T-helper 2 cell treated with Interferon-gamma antibody and Interleukin-4, amounts not matched to agents 5 μg/mL and 100 μg/mL, for 36 hours (primary cell): ENCODE measurements around the gene SDCCAG8.
A peak's percentile ranks its signal among the peaks of the same experiment; 100 is the strongest.

Experiments
- DNase-seq: peaks from one replicate; pipeline ENCODE4 v3.0.0; 2021; ENCODE audit warnings: low spot score
- H3K27ac Mint-ChIP-seq: one replicate; pipeline ENCODE4 v1.8.0; 2021; ENCODE audit warnings: mild to moderate bottlenecking, mixed read lengths
- H3K27me3 Mint-ChIP-seq: one replicate; pipeline ENCODE4 v1.8.0; 2021; ENCODE audit warnings: low read depth, mixed read lengths
- H3K36me3 Mint-ChIP-seq: one replicate; pipeline ENCODE4 v1.8.0; 2021; ENCODE audit warnings: low read depth, mixed read lengths
- H3K4me1 Mint-ChIP-seq: one replicate; pipeline ENCODE4 v1.8.0; 2021; ENCODE audit warnings: low read depth, mixed read lengths
- H3K4me3 Mint-ChIP-seq: one replicate; pipeline ENCODE4 v1.8.0; 2022; ENCODE audit warnings: mild to moderate bottlenecking, moderate library complexity, mixed read lengths
- H3K9me3 Mint-ChIP-seq: one replicate; pipeline ENCODE4 v1.8.0; 2021; ENCODE audit warnings: mixed read lengths

The SDCCAG8 gene

GRCh38 chr1:243343970-243344937 lies 88.4 kb downstream of the SDCCAG8 start:
- no peaks in the 10 kb centered on the region for H3K9me3 Mint-ChIP-seq
- H3K4me1 Mint-ChIP-seq: peaks cover 3% of the 10 kb centered on the region
- no peak overlapping the region for H3K4me3 Mint-ChIP-seq
- H3K36me3 Mint-ChIP-seq: peaks cover 7% of the 10 kb centered on the region
- no peak overlapping the region for H3K27ac Mint-ChIP-seq
- H3K27me3 Mint-ChIP-seq: no peaks in the 10 kb centered on the region
- no peak for DNase-seq

- DNase-seq: no peak
Observed at GRCh38 chr1:243345205-243345604, 89.4 kb downstream of the SDCCAG8 start.

GRCh38 chr1:243346016-243346415 lies 90.2 kb downstream of the SDCCAG8 start:
- no peak for DNase-seq
- Mint-ChIP-seq H3K36me3 (peaks cover 7% of the 10 kb centered on the region), H3K9me3 (no peaks in the 10 kb centered on the region), H3K4me1 (peaks cover 3% of the 10 kb centered on the region), H3K27me3 (no peaks in the 10 kb centered on the region), H3K4me3 (no peak overlapping the region), H3K27ac (no peak overlapping the region)

More at GRCh38 chr1:243345205-243345604, 89.4 kb downstream of the SDCCAG8 start:
- Mint-ChIP-seq H3K27me3 (no peaks in the 10 kb centered on the region), H3K4me3 (no peak overlapping the region), H3K27ac (no peak overlapping the region), H3K4me1 (peaks cover 3% of the 10 kb centered on the region), H3K36me3 (peaks cover 7% of the 10 kb centered on the region), H3K9me3 (no peaks in the 10 kb centered on the region)

- H3K4me1 Mint-ChIP-seq: peaks cover 3% of the 10 kb centered on the region
- peaks cover 7% of the 10 kb centered on the region for H3K36me3 Mint-ChIP-seq
- H3K27ac Mint-ChIP-seq: no peak overlapping the region
- no peaks in the 10 kb centered on the region for H3K27me3 Mint-ChIP-seq
- no peaks in the 10 kb centered on the region for H3K9me3 Mint-ChIP-seq
- DNase-seq: no peak
- no peak overlapping the region for H3K4me3 Mint-ChIP-seq
Observed at GRCh38 chr1:243346468-243346867, 90.6 kb downstream of the SDCCAG8 start.

GRCh38 chr1:243348331-243348730 lies 92.5 kb downstream of the SDCCAG8 start:
- DNase-seq: no peak
- no peak overlapping the region for H3K4me3 Mint-ChIP-seq
- H3K9me3 Mint-ChIP-seq: no peaks in the 10 kb centered on the region

GRCh38 chr1:243349128-243349527 lies 93.3 kb downstream of the SDCCAG8 start:
- H3K27me3 Mint-ChIP-seq: no peaks in the 10 kb centered on the region
- peaks cover 8% of the 10 kb centered on the region for H3K36me3 Mint-ChIP-seq
- peaks cover 2% of the 10 kb centered on the region for H3K4me1 Mint-ChIP-seq
- no peaks in the 10 kb centered on the region for H3K9me3 Mint-ChIP-seq
- no peak overlapping the region for H3K4me3 Mint-ChIP-seq
- no peak for DNase-seq
- H3K27ac Mint-ChIP-seq: no peak overlapping the region

More at GRCh38 chr1:243348331-243348730, 92.5 kb downstream of the SDCCAG8 start:
- Mint-ChIP-seq H3K27me3 (no peaks in the 10 kb centered on the region), H3K4me1 (peaks cover 3% of the 10 kb centered on the region), H3K36me3 (peaks cover 9% of the 10 kb centered on the region), H3K27ac (no peak overlapping the region)

- Mint-ChIP-seq H3K27ac (no peak overlapping the region), H3K9me3 (no peaks in the 10 kb centered on the region), H3K4me3 (no peak overlapping the region), H3K4me1 (peaks cover 12% of the 10 kb centered on the region), H3K27me3 (no peaks in the 10 kb centered on the region), H3K36me3 (peaks cover 11% of the 10 kb centered on the region)
- no peak for DNase-seq
Observed at GRCh38 chr1:243351337-243351736, 95.5 kb downstream of the SDCCAG8 start.

- no peaks in the 10 kb centered on the region for H3K9me3 Mint-ChIP-seq
- peak overlapping the region; percentile 60 for H3K4me3 Mint-ChIP-seq
- peak overlapping the region; percentile 70 for H3K27ac Mint-ChIP-seq
- DNase-seq: no peak
- no peaks in the 10 kb centered on the region for H3K27me3 Mint-ChIP-seq
- H3K4me1 Mint-ChIP-seq: peaks cover 12% of the 10 kb centered on the region
- peaks cover 9% of the 10 kb centered on the region for H3K36me3 Mint-ChIP-seq
Observed at GRCh38 chr1:243354511-243355153, 98.8 kb downstream of the SDCCAG8 start.

GRCh38 chr1:243363832-243364231 lies 108.0 kb downstream of the SDCCAG8 start:
- Mint-ChIP-seq H3K27ac (no peak overlapping the region), H3K4me1 (no peaks in the 10 kb centered on the region), H3K4me3 (no peak overlapping the region), H3K36me3 (no peaks in the 10 kb centered on the region), H3K27me3 (no peaks in the 10 kb centered on the region), H3K9me3 (no peaks in the 10 kb centered on the region)
- DNase-seq: no peak

- Mint-ChIP-seq H3K4me1 (no peaks in the 10 kb centered on the region), H3K27me3 (no peaks in the 10 kb centered on the region), H3K27ac (no peak overlapping the region), H3K9me3 (no peaks in the 10 kb centered on the region), H3K4me3 (no peak overlapping the region), H3K36me3 (no peaks in the 10 kb centered on the region)
- no peak for DNase-seq
Observed at GRCh38 chr1:243364330-243364729, 108.5 kb downstream of the SDCCAG8 start.

- Mint-ChIP-seq H3K36me3 (no peaks in the 10 kb centered on the region), H3K27me3 (no peaks in the 10 kb centered on the region), H3K4me3 (no peak overlapping the region), H3K9me3 (no peaks in the 10 kb centered on the region), H3K27ac (no peak overlapping the region), H3K4me1 (no peaks in the 10 kb centered on the region)
- no peak for DNase-seq
Observed at GRCh38 chr1:243364866-243365265, 109.0 kb downstream of the SDCCAG8 start.

- no peaks in the 10 kb centered on the region for H3K9me3 Mint-ChIP-seq
Observed at GRCh38 chr1:243367314-243367713, 111.5 kb downstream of the SDCCAG8 start.

GRCh38 chr1:243374412-243374811 lies 118.6 kb downstream of the SDCCAG8 start:
- Mint-ChIP-seq H3K36me3 (peaks cover 10% of the 10 kb centered on the region), H3K27ac (no peak overlapping the region), H3K27me3 (no peaks in the 10 kb centered on the region), H3K9me3 (peaks cover 17% of the 10 kb centered on the region), H3K4me3 (no peak overlapping the region), H3K4me1 (no peaks in the 10 kb centered on the region)
- no peak for DNase-seq

More at GRCh38 chr1:243367314-243367713, 111.5 kb downstream of the SDCCAG8 start:
- no peaks in the 10 kb centered on the region for H3K4me1 Mint-ChIP-seq
- H3K27me3 Mint-ChIP-seq: no peaks in the 10 kb centered on the region
- H3K36me3 Mint-ChIP-seq: peaks cover 2% of the 10 kb centered on the region
- DNase-seq: no peak
- no peak overlapping the region for H3K4me3 Mint-ChIP-seq
- H3K27ac Mint-ChIP-seq: no peak overlapping the region

- Mint-ChIP-seq H3K4me1 (no peaks in the 10 kb centered on the region), H3K27me3 (no peaks in the 10 kb centered on the region), H3K9me3 (peaks cover 17% of the 10 kb centered on the region), H3K4me3 (no peak overlapping the region), H3K36me3 (peaks cover 10% of the 10 kb centered on the region), H3K27ac (no peak overlapping the region)
- no peak for DNase-seq
Observed at GRCh38 chr1:243375596-243375995, 119.8 kb downstream of the SDCCAG8 start.
